ENCODE data around the gene GPC5. TPM values are rescaled to one million over a fixed set of nuclear protein-coding genes. Genes with fewer than 3 reads are reported as not detected.

GPC5 gene
- polyA plus RNA-seq, 2 of the 4 experiments (the other 2 are of a cell fraction), result not detected

- POLR2A ChIA-PET, result no interaction called here
- FAIRE-seq, result no peak
These were observed 699.0 kb downstream of the GPC5 start for GRCh38 chr13:92097337-92097903.

GRCh38 chr13:92101801-92102200, 703.4 kb downstream of the GPC5 start:
- FAIRE-seq, result no peak
- no peak overlapping the region for H3K4me2 ChIP-seq
- TF ChIP-seq RNF2 (IDR thresholded peaks at IDR 0.05; ENCODE audit: borderline replicate concordance, low read depth) (no peak), EP300 (IDR thresholded peaks at IDR 0.05) (no peak), ZSCAN20 (CRISPR knock-in tag; IDR thresholded peaks at IDR 0.05) (no peak)
- TF ChIP-seq, protein P1, sequence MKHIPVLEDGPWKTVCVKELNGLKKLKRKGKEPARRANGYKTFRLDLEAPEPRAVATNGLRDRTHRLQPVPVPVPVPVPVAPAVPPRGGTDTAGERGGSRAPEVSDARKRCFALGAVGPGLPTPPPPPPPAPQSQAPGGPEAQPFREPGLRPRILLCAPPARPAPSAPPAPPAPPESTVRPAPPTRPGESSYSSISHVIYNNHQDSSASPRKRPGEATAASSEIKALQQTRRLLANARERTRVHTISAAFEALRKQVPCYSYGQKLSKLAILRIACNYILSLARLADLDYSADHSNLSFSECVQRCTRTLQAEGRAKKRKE (CRISPR knock-in tag; IDR thresholded peaks at IDR 0.05; ENCODE audit: low read depth), result no peak
- ChIA-PET POLR2A (no interaction called here), CTCF (no interaction called here)
- no peaks in the 10 kb centered on the region for H3K9me3 ChIP-seq
- no peak for ATAC-seq
- H3K4me3 ChIP-seq, result no peak overlapping the region
- H3K4me1 ChIP-seq, result no peaks in the 10 kb centered on the region
- no peak for DNase-seq (ENCODE audit: low read depth in 1 of 2, low spot score in 1 of 2)
- H3K27ac ChIP-seq, result no peak overlapping the region

More at GRCh38 chr13:92097337-92097903, 699.0 kb downstream of the GPC5 start:
- Histone ChIP-seq H3K4me3 (no peak overlapping the region), H3K27ac (no peak overlapping the region), H3K4me2 (no peak overlapping the region), H3K4me1 (no peaks in the 10 kb centered on the region), H3K9me3 (no peaks in the 10 kb centered on the region)
- TF ChIP-seq POLR2AphosphoS2 (conservative IDR thresholded peaks at IDR 0.05; ENCODE audit: low read length) (no peak), ESRRA (IDR thresholded peaks at IDR 0.05; ENCODE audit: borderline replicate concordance, low read length) (no peak), KDM1A (IDR thresholded peaks at IDR 0.05; ENCODE audit: low read depth) (no peak), HEYL (CRISPR knock-in tag; IDR thresholded peaks at IDR 0.05) (no peak), MAX (IDR thresholded peaks at IDR 0.05) (no peak), MAFK (IDR thresholded peaks at IDR 0.05; ENCODE audit: partially characterized antibody) (no peak), MYC (IDR thresholded peaks at IDR 0.05; ENCODE audit: borderline replicate concordance, low read length) (no peak), NR3C1 (IDR thresholded peaks at IDR 0.05) (no peak), MAZ (IDR thresholded peaks at IDR 0.05; ENCODE audit: borderline replicate concordance, low read depth, low read length) (no peak), ZSCAN20 (CRISPR knock-in tag; IDR thresholded peaks at IDR 0.05) (no peak), ZFP36 (IDR thresholded peaks at IDR 0.05; ENCODE audit: borderline replicate concordance, partially characterized antibody) (no peak), SREBF2 (IDR thresholded peaks at IDR 0.05) (no peak)
- TF ChIP-seq, protein P2, sequence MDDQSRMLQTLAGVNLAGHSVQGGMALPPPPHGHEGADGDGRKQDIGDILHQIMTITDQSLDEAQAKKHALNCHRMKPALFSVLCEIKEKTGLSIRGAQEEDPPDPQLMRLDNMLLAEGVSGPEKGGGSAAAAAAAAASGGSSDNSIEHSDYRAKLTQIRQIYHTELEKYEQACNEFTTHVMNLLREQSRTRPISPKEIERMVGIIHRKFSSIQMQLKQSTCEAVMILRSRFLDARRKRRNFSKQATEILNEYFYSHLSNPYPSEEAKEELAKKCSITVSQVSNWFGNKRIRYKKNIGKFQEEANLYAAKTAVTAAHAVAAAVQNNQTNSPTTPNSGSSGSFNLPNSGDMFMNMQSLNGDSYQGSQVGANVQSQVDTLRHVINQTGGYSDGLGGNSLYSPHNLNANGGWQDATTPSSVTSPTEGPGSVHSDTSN (IDR thresholded peaks at IDR 0.05), result no peak
- TF ChIP-seq, protein P3, sequence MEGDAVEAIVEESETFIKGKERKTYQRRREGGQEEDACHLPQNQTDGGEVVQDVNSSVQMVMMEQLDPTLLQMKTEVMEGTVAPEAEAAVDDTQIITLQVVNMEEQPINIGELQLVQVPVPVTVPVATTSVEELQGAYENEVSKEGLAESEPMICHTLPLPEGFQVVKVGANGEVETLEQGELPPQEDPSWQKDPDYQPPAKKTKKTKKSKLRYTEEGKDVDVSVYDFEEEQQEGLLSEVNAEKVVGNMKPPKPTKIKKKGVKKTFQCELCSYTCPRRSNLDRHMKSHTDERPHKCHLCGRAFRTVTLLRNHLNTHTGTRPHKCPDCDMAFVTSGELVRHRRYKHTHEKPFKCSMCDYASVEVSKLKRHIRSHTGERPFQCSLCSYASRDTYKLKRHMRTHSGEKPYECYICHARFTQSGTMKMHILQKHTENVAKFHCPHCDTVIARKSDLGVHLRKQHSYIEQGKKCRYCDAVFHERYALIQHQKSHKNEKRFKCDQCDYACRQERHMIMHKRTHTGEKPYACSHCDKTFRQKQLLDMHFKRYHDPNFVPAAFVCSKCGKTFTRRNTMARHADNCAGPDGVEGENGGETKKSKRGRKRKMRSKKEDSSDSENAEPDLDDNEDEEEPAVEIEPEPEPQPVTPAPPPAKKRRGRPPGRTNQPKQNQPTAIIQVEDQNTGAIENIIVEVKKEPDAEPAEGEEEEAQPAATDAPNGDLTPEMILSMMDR (IDR thresholded peaks at IDR 0.05), result no peak
- DNase-seq (ENCODE audit: low read depth in 1 of 2, low spot score in 1 of 2) (no peak), ATAC-seq (no peak)
- CTCF ChIA-PET, result no interaction called here
- 10% methylated on average over 4 of the region's 4 CpGs for WGBS (ENCODE audit: missing lambda C conversion rate)

DNA sequence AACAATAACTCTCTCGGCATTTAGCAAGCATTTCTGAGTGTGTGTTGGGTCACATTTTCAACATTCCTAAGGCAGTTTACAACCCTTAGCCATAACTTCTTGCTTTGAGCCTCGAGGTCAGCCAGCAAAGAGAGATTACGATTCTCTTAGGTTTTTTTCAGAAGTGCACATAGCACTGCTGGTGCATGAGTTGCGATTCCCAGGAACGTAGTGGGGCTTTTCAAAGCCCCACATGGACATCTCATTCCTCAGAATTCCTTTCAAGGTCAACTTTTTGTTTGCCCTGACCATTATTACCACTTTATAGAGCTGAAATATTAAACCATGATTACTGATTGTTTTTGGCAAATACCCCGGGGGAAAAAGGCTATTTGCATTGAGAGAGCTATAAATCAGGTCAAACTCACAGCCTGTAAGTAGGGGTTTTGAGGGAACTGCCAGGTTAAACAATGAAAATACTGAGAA, 705.3 kb downstream of the GPC5 start:
- FAIRE-seq (no peak), ATAC-seq (no peak)
- CTCF ChIA-PET, result no interaction called here
- no peak for TF ChIP-seq FOSB (CRISPR knock-in tag; IDR thresholded peaks at IDR 0.05)
- TF ChIP-seq ZFP36 (IDR thresholded peaks at IDR 0.05; ENCODE audit: borderline replicate concordance, partially characterized antibody), result no peak
- no peak for TF ChIP-seq KDM5A (IDR thresholded peaks at IDR 0.05)
- TF ChIP-seq HEYL (CRISPR knock-in tag; IDR thresholded peaks at IDR 0.05), result no peak
- TF ChIP-seq HOXB5 (CRISPR knock-in tag; IDR thresholded peaks at IDR 0.05), result no peak
- TF ChIP-seq GATA3 (IDR thresholded peaks at IDR 0.05; ENCODE audit: borderline replicate concordance), result no peak
- TF ChIP-seq E2F6 (IDR thresholded peaks at IDR 0.05; ENCODE audit: borderline replicate concordance, low read depth), result no peak
- TF ChIP-seq RARB (CRISPR knock-in tag; IDR thresholded peaks at IDR 0.05), result no peak
- no peak for TF ChIP-seq RCOR1 (IDR thresholded peaks at IDR 0.05; ENCODE audit: low read depth, low read length)
- no peak for TF ChIP-seq HES2 (IDR thresholded peaks at IDR 0.05)
- no peak for TF ChIP-seq FOSL2 (IDR thresholded peaks at IDR 0.05)
- TF ChIP-seq FOSL2 (CRISPR knock-in tag; IDR thresholded peaks at IDR 0.05), result no peak
- TF ChIP-seq, protein P1 (CRISPR knock-in tag; IDR thresholded peaks at IDR 0.05; ENCODE audit: low read depth), result no peak
- TF ChIP-seq PHF8 (IDR thresholded peaks at IDR 0.05; ENCODE audit: borderline replicate concordance, low read depth), result no peak

More for the DNA sequence above, 705.3 kb downstream of the GPC5 start:
- Histone ChIP-seq H3K4me1 (no peaks in the 10 kb centered on the region), H3K27ac (no peak overlapping the region), H3K4me3 (no peak overlapping the region), H3K9me3 (no peaks in the 10 kb centered on the region), H3K4me2 (no peak overlapping the region)
- 0% methylated on average over 6 of the region's 6 CpGs for whole genome bisulfite sequencing (ENCODE audit: missing lambda C conversion rate)
- POLR2A ChIA-PET, result no interaction called here
- no peak for DNase-seq (ENCODE audit: low read depth in 1 of 2, low spot score in 1 of 2)

All from A549 (cell line).